ENCODE results near the gene JMY.
A peak's percentile ranks its signal among the peaks of the same experiment; 100 is the strongest.
"Not testable (repeated sequence)": the region's sequence is repeated elsewhere in the genome, so short reads cannot be mapped to it uniquely, and the experiment has no call there.

Gene JMY

DNA sequence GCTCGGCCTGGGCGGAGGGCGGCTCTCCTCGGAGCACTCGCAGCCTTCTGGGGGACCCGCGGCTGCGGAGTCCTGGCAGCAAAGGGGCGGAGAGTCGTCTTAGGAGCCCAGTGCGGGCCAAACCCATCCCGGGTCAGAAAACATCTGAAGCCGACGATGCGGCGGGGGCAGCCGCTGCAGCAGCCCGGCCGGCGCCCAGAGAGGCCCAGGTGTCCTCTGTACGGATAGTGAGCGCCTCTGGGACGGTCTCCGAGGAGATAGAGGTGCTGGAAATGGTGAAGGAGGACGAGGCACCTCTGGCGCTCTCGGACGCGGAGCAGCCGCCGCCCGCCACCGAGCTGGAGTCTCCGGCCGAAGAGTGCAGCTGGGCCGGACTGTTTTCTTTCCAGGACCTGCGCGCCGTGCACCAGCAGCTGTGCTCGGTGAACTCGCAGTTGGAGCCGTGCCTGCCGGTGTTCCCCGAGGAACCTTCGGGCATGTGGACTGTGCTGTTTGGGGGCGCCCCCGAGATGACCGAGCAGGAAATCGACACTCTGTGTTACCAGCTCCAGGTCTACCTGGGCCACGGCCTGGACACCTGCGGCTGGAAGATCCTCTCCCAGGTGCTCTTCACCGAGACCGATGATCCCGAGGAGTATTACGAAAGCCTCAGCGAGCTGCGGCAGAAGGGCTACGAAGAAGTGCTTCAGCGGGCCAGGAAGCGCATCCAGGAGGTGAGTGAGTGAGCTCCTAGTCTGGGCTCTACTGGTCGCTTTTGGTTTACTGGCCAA, 1.2 kb downstream of the JMY start:
- DNase-seq (ENCODE audit: low read depth): no peak
- H3K4me3 ChIP-seq (ENCODE audit: low read depth, low read length): peak overlapping the region; percentile 73

DNA sequence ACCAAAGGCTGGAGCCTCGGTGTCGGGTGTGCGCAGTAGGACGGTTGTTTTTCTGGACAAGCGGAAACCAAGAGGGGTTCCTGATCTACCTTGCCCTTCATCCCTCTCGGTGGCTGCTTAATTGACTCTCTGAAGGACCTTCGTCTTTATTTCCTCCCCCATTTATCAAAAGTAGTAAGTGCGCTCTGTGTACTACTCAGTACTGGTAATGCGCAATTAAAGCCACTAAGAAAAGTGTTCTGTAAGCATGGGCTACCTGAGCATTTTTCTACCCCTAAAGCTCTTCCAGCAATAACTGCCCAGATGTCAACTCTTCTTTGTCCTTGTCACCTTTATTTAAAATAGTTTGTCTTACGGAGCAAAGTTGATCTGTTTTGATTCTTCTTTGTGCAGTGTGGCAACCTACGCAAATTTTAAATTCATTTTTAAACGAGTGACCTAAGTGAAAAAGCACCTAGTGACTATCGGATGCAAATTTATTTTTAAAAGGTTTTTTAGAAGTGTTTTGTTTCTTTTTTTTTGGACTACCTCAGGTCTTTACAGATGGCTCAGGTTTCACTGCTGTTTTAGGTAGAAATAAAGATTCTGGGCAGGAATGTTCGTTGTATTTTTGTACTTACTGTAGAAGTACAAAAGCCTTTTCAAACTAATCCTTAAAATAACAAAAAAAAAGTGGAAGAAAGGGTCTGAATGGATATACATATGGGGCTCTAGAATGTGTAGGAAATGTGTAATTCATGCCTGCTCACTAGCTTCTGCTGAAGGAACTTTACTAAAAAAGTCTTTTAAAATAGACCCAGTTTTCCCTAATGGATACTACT, 2.0 kb downstream of the JMY start:
- H3K4me3 ChIP-seq (ENCODE audit: low read depth, low read length): peak overlapping the region; percentile 73
- DNase-seq (ENCODE audit: low read depth): no peak

- no peak overlapping the region for H3K4me3 ChIP-seq (ENCODE audit: low read depth, low read length)
- no peak for DNase-seq (ENCODE audit: low read depth)
These were observed 4.6 kb downstream of the JMY start for GRCh38 chr5:79240561-79240960.

- no peak for DNase-seq (ENCODE audit: low read depth)
- H3K4me3 ChIP-seq (ENCODE audit: low read depth, low read length): no peak overlapping the region
These were observed 5.6 kb downstream of the JMY start for GRCh38 chr5:79241535-79241979.

- no peak for DNase-seq (ENCODE audit: low read depth)
- H3K4me3 ChIP-seq (ENCODE audit: low read depth, low read length): no peak overlapping the region
These were observed 6.5 kb downstream of the JMY start for GRCh38 chr5:79242242-79243039.

GRCh38 chr5:79243224-79243623, 7.3 kb downstream of the JMY start:
- no peak overlapping the region for H3K4me3 ChIP-seq (ENCODE audit: low read depth, low read length)

DNA sequence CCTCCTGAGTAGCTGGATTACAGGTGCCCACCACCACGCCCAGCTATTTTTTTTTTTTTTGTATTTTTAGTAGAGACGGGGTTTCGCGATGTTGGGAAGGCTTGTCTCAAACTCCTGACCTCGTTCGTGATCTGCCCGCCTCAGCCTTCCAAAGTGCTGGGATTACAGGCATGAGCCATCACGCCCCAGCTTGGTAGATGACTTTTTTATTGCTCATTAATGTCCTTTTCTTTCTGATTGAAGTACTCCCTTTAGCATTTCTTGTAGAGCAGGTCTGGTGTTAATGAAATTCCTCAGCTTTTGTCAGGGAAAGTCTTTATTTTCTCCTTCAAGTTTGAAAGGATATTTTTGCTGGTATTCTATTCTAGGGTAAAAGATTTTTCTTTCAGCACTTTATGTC, 18.1 kb downstream of the JMY start:
- H3K4me3 ChIP-seq (ENCODE audit: low read depth, low read length); DNase-seq (ENCODE audit: low read depth): not testable (repeated sequence)

More at GRCh38 chr5:79243224-79243623, 7.3 kb downstream of the JMY start:
- no peak for DNase-seq (ENCODE audit: low read depth)

GRCh38 chr5:79255786-79256557, 20.0 kb downstream of the JMY start:
- DNase-seq (ENCODE audit: low read depth): no peak
- no peak overlapping the region for H3K4me3 ChIP-seq (ENCODE audit: low read depth, low read length)

- no peak overlapping the region for H3K4me3 ChIP-seq (ENCODE audit: low read depth, low read length)
- DNase-seq (ENCODE audit: low read depth): no peak
These were observed 20.6 kb downstream of the JMY start for GRCh38 chr5:79256563-79256962.

DNA sequence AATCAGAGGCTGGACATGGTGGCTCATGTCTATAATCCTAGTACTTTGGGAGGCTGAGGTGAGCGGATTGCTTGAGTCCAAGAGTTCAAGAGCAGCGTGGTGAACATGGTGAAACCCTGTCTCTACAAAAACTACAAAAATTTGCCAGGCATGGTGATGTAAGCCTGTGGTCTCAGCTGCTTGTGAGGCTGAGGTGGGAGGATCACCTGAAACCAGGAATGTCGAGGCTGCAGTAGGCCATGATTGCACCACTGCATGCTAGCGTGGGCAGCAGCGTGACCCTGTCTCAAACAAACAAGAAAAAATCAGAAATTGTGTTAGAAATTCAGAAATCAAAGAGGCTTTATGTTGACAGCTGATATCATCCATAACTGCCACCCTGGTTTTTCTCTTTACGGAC, 21.4 kb downstream of the JMY start:
- DNase-seq (ENCODE audit: low read depth): no peak

DNA sequence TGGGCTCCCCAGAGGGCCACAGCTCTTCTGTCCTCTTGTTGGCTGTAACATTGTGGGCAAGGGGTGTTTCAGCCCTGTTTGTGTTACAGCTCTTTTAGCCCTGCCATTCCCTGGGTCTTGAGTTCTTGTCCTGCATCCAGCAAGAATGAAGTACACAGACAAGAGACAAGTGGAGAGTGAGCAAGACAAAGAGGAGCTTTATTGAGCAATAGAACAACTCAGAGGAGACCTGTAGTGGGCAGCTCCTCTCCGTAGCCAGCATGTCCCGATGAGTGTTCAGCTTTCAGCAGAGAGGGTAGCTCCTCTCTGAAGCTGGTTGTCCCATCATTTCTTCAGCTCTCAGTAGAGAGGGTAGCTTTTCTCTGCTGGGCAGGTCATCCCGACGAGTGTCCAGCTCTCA, 22.9 kb downstream of the JMY start:
- no peak overlapping the region for H3K4me3 ChIP-seq (ENCODE audit: low read depth, low read length)
- DNase-seq (ENCODE audit: low read depth): no peak

More for the DNA sequence above, 21.4 kb downstream of the JMY start:
- no peak overlapping the region for H3K4me3 ChIP-seq (ENCODE audit: low read depth, low read length)

DNA sequence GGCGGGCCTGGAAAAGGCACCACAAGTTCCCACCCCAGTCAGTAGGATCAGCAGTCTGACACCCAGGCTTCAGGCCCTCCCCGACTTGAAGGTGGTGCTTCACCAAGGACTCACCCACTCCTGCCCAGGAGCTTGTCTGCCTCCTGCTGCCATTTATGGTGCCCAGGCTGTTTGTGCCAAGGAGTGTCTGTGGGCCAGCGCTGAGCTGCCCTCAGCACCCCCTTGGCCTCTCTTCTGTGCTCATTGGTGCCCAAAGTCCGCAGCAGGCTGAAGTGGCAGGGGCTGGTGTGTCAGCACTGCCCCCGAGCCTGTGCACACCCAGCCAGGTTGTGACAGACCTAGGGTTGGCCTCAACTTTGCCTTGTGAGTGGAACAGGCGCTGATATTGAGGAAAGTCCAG, 23.5 kb downstream of the JMY start:
- no peak for DNase-seq (ENCODE audit: low read depth)
- no peak overlapping the region for H3K4me3 ChIP-seq (ENCODE audit: low read depth, low read length)

DNA sequence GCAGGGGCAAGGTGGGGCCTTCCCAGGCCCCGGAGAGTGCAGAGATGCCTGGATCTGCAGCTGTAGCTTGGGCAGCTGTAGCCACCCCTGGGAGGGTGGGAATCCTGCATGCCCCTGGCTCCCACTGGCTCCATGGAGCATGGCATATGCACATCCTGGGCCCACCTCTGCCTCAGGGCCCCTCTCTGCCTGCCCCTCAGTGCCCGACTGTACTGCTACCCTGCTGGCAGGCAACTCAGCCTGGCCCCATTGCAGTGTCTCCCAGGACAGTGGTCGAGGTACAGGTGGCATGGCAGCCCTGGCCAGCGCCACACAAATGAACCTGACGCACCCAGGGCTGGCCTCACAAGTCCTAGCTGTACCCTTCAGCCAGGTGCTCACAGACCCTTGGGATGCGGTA, 23.9 kb downstream of the JMY start:
- no peak overlapping the region for H3K4me3 ChIP-seq (ENCODE audit: low read depth, low read length)
- no peak for DNase-seq (ENCODE audit: low read depth)

GRCh38 chr5:79261897-79262296, 26.0 kb downstream of the JMY start:
- no peak overlapping the region for H3K4me3 ChIP-seq (ENCODE audit: low read depth, low read length)
- no peak for DNase-seq (ENCODE audit: low read depth)

- H3K4me3 ChIP-seq (ENCODE audit: low read depth, low read length): no peak overlapping the region
- DNase-seq (ENCODE audit: low read depth): no peak
These were observed 27.4 kb downstream of the JMY start for GRCh38 chr5:79263290-79263689.

- DNase-seq (ENCODE audit: low read depth): no peak
- H3K4me3 ChIP-seq (ENCODE audit: low read depth, low read length): no peak overlapping the region
These were observed 31.2 kb downstream of the JMY start for GRCh38 chr5:79267180-79267579.

- DNase-seq (ENCODE audit: low read depth): no peak
- no peak overlapping the region for H3K4me3 ChIP-seq (ENCODE audit: low read depth, low read length)
These were observed 33.8 kb downstream of the JMY start for GRCh38 chr5:79269733-79270166.

GRCh38 chr5:79273341-79273740, 37.4 kb downstream of the JMY start:
- no peak overlapping the region for H3K4me3 ChIP-seq (ENCODE audit: low read depth, low read length)
- DNase-seq (ENCODE audit: low read depth): no peak

- no peak for DNase-seq (ENCODE audit: low read depth)
- H3K4me3 ChIP-seq (ENCODE audit: low read depth, low read length): no peak overlapping the region
These were observed 48.9 kb downstream of the JMY start for GRCh38 chr5:79284846-79285245.
